ENCODE measurements around the gene NECAB2. TPM values are rescaled to one million over a fixed set of nuclear protein-coding genes. Genes with fewer than 3 reads are reported as not detected.

NECAB2 gene
- total and polyA plus RNA-seq, 7 donors = 0.04 to 0.13 (median 0.09) TPM; not detected in 4

DNA sequence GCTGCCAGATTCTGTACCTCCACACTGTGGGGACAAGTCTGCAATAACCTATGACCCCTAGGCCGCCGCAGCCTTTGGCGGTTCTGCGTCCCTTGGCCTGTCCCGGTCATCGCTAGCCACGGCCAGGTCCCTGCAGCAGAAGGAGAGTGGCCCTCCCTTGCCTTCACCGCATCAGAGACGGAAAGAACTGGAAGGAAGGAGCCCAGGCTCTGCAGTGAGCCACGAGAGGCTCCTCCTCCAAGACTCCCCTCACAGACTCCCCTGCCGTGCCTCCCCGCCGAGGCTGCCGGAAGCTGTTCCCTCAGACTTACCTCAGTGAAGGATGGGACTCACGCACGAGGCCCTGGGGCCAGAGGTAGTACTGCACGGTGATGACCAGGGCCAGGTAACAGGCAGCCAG, 63.5 kb downstream of the NECAB2 start:
- intact Hi-C loops (cut with DNase I) = no loop called here
- no peak overlapping the region for H3K27ac ChIP-seq
- TF ChIP-seq, protein P1, sequence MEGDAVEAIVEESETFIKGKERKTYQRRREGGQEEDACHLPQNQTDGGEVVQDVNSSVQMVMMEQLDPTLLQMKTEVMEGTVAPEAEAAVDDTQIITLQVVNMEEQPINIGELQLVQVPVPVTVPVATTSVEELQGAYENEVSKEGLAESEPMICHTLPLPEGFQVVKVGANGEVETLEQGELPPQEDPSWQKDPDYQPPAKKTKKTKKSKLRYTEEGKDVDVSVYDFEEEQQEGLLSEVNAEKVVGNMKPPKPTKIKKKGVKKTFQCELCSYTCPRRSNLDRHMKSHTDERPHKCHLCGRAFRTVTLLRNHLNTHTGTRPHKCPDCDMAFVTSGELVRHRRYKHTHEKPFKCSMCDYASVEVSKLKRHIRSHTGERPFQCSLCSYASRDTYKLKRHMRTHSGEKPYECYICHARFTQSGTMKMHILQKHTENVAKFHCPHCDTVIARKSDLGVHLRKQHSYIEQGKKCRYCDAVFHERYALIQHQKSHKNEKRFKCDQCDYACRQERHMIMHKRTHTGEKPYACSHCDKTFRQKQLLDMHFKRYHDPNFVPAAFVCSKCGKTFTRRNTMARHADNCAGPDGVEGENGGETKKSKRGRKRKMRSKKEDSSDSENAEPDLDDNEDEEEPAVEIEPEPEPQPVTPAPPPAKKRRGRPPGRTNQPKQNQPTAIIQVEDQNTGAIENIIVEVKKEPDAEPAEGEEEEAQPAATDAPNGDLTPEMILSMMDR (IDR thresholded peaks at IDR 0.05) = no peak
- 84 to 90% (median 84%) methylated on average over 17 of the region's 17 CpGs for WGBS, 3 donors
- ATAC-seq = no peak
- no peaks in the 10 kb centered on the region for H3K36me3 ChIP-seq (ENCODE audit: insufficient read depth in 1 of 2, low read depth in 1 of 2)
- no peaks in the 10 kb centered on the region for H3K9me3 ChIP-seq
- H3K4me3 ChIP-seq = no peak overlapping the region
- no peak for DNase-seq
- no peaks in the 10 kb centered on the region for H3K4me1 ChIP-seq
- H3K27me3 ChIP-seq (ENCODE audit: insufficient read depth in 3 of 3, low read length in 2 of 3) = peaks cover 0 to 6% (median 0%) of the 10 kb centered on the region in 3 donors

DNA sequence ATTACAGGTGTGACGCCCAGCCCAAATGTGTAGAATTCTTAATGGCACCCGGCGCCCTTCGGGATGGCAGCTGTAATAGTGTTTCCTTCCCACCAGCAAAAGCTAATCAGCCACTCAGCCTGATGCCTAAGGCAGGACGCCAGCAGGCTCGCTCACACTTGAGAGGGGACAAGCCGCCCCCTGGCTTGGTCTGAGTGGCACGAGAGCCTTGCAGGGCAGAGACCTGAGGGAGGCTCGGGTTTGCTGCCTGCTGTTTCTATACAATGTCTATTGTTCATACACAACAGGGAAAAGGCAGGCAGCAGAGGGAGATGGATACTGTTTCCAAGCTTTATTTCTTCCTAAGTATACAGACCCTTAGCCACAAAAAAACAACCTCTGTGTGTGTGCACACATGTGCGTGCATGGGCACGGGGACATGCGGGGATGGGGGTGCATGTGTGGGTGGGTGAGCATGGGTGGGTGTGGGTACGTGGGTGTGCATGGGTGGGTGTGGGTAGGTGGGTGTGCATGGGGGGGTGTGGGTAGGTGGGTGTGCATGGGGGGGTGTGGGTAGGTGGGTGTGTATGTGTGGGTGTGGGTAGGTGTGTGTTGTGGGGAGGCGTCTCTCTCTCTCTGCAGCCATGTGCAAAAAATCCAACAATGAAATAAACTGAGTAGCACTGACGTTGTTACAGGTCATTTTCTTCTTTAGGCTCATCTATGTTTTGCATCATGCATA, 64.6 kb downstream of the NECAB2 start:
- WGBS, 3 donors = 55 to 65% (median 55%) methylated on average over 15 of the region's 15 CpGs
- H3K27ac ChIP-seq = no peak overlapping the region
- TF ChIP-seq, protein P1 (IDR thresholded peaks at IDR 0.05) = no peak
- peaks cover 0 to 6% (median 0%) of the 10 kb centered on the region in 3 donors for H3K27me3 ChIP-seq (ENCODE audit: insufficient read depth in 3 of 3, low read length in 2 of 3)
- no peak overlapping the region for H3K4me3 ChIP-seq
- DNase-seq = no peak
- intact Hi-C loops (cut with DNase I) = no loop called here
- no peaks in the 10 kb centered on the region for H3K9me3 ChIP-seq
- H3K36me3 ChIP-seq (ENCODE audit: insufficient read depth in 1 of 2, low read depth in 1 of 2) = no peaks in the 10 kb centered on the region
- ATAC-seq = no peak
- H3K4me1 ChIP-seq = no peaks in the 10 kb centered on the region

DNA sequence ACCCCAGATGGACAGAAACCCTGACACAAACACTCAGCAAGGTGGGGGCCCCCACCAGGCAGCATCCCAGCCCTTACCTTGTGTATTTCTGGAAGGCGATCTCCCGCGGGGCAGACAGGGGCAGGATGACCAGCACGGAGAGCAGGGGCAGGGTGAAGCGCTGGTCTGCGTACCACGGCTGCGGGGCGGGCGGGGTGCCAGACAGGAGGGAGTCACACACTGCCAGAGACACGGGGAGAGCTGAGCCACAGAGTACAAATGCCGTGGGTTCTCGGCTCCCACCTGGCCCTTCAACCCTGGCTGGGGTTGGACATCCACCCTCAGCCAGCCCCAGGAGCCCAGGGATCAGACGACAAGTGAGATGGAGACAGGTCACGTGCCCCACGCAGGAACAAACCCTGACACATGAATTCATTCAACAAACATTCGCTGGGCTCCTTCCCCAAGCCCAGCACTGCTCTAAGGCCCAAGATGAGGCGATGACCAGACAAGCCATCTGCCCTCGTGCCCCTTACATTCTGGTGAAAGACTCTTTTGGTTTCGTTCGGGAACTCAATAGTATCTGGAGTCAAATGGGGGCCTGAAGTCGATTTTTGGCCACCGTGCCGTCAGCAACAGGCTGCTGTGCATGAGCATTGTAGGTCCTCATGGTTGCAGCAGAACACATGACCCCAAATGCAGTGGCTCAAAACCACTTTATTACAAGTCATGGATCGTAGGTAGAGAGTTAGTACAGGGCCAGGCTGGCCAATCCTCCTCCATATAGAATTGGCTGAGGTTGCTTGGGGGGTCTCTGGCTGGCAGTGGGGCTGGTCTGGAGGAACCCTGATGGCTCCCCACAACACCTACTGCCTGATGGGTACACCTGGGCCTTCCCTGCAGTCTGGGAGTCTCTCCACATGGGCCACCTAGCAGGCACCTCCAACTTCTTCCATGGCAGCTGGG, 65.5 kb downstream of the NECAB2 start:
- H3K27me3 ChIP-seq (ENCODE audit: insufficient read depth in 3 of 3, low read length in 2 of 3) = peaks cover 0 to 6% (median 0%) of the 10 kb centered on the region in 3 donors
- H3K4me1 ChIP-seq = no peaks in the 10 kb centered on the region
- H3K4me3 ChIP-seq = no peak overlapping the region
- intact Hi-C loops (cut with DNase I) = no loop called here
- no peak overlapping the region for H3K27ac ChIP-seq
- WGBS, 3 donors = 80 to 84% (median 83%) methylated on average over 25 of the region's 25 CpGs
- no peaks in the 10 kb centered on the region for H3K9me3 ChIP-seq
- no peak for DNase-seq
- TF ChIP-seq, protein P1 (IDR thresholded peaks at IDR 0.05) = no peak
- no peaks in the 10 kb centered on the region for H3K36me3 ChIP-seq (ENCODE audit: insufficient read depth in 1 of 2, low read depth in 1 of 2)
- ATAC-seq = no peak

DNA sequence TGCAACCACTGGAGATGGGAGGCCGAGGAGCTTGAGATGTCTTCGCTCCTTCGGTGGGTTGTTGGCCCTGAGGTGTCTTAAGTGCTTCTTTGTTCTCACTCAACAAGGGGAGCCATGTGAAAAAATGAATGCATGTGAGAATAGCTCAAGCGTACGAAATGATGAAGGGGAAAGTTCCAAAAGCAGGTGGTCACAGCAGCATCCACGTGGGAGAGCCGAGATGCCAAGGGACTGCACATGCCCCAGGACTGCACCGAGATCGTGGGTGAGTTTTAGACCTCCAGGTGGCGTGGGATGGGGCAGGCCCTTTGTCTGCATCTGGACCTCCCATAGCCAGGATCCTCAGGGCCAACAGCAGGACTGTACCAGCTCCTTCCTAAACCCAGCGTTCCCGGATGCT, 66.5 kb downstream of the NECAB2 start:
- DNase-seq = no peak
- TF ChIP-seq, protein P1 (IDR thresholded peaks at IDR 0.05) = no peak
- H3K4me3 ChIP-seq = no peak overlapping the region
- no peaks in the 10 kb centered on the region for H3K36me3 ChIP-seq (ENCODE audit: insufficient read depth in 1 of 2, low read depth in 1 of 2)
- H3K9me3 ChIP-seq = no peaks in the 10 kb centered on the region
- H3K27ac ChIP-seq = no peak overlapping the region
- H3K27me3 ChIP-seq (ENCODE audit: insufficient read depth in 3 of 3, low read length in 2 of 3) = peaks cover 0 to 6% (median 0%) of the 10 kb centered on the region in 3 donors
- WGBS, 3 donors = 87 to 91% (median 90%) methylated on average over 12 of the region's 12 CpGs
- intact Hi-C loops (cut with DNase I) = no loop called here
- no peak for ATAC-seq
- no peaks in the 10 kb centered on the region for H3K4me1 ChIP-seq
